HuH-7.5 (cell line): ENCODE results near the gene SGPP2.

Experiments used
- DNase-seq: peaks from one replicate; pipeline ENCODE4 v3.0.0; 2011; ENCODE audit warnings: low spot score

SGPP2 gene

DNA sequence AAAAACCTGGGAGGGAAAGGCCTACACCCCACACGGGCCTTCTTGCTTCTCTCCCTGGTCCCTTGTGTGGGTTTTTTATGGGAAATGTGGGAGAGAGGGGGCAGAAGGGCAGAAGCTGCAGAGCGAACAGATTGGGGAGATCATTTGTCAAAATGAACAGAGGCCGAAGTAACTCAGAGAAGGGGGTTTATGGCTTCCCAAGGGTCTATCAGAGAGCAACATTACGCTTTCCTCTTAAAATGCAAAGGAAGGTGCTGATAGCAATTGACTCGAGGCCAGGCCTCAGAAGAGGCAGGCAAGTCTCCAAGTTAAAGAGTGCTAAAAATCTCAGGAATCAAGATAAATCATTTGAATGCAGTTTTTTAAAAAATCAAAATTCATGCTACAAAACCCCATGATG, 101.5 kb downstream of the SGPP2 start:
- DNase-seq = no peak

DNA sequence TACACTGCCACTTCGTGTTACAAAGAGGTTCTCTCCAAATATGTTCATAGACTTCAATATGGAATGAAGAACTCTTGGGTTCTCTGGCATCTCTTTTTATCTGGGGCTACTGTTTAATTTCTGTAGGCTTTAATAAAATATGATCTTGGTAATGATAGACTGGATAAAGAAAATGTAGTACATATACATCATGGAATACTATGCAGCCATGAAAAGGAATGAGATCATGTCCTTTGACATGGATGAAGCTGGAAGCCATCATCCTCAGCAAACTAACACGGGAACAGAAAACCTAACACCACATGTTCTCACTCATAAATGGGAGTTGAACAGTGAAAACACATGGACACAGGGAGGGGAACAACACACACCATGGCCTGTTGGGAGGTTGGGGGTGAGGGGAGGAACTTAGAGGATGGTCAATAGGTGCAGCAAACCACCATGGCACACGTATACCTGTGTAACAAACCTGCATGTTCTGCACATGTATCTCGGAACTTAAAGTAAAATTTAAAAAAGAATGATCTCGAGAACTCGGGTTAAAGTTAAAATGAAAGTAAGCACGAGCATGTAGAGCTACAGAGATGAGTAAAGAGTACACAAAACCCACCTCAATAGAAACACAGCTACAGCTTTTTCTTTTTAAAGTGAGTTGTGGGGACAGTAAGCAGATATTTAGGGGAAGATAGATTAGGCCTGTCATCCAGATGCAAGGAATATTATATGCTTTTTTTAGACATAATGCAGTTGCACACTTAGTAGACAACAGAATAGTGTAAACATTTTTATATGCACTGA, 102.3 kb downstream of the SGPP2 start:
- DNase-seq = no peak

DNA sequence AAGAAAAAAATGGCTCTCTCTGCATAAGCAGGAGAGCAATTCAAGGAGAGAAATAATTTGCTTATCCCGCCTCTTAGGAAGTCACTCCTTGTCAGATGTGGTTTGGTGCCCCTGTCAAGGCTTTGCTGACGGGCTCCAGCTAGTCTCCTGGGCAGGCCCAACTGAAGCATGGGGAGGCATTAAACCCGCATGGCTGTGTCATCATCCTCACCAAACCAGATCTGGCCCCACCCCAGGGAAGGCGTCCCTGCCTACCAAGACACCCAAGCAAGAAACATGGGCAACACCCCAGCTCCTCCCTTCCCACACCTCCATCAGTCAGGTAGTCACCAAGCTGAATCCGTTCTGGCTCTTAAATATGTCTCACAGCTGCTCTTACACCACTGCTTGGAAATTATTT, 108.0 kb downstream of the SGPP2 start:
- no peak for DNase-seq

DNA sequence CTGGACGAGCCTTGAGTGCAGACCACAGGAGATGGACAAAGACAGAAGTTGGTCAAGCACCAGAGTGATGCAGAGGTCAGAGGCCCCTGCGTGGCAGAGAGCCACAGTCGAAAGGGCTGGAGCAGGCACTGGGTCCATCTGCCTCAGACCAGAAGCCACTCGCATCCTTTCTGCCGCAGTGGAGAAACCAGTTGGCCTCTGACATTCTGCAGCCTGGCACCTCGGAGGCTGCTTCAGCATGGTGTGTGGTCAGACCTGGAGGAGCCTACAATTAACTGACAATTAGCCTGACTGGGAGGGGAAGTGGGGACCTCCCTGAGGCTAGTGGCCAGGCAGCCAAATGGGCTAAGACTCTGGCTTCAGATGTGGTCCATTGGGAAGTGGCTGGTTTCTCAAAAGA, 111.1 kb downstream of the SGPP2 start:
- DNase-seq = no peak

DNA sequence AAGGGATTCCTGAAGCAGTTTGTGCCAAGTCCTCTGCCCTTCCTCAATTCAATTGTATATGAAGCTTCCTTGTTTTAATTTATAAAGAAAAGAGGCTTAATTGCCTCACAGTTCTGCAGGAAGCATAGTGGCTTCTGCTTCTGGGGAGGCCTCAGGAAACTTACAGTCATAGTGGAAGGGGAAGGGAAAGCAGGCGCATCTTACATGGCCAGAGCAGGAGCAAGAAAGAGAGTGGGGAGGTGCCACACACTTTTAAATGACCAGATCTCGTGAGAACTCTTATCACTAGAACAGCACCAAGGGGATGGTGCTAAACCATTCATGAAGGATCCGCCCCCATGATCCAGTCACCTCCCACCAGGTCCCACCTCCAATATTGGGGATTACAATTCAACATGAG, 114.2 kb downstream of the SGPP2 start:
- DNase-seq = no peak

DNA sequence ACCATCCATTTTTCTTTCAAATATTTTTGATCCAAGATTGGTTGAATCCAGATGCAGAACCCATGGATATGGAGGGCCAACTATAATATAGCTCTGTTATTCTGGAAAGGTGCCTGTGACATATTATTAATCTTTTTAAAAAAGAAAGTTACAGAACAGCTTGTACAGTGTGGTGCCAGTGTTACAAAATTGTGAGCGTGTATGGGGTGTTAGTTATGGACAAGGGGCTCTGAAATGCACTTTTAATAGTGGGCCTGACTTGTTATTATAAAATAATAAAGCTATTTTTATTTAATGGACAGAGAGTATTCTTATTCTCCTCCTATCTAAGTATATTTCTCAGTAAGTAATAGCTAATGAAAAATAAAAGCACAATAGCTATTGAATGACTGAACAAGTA, 120.3 kb downstream of the SGPP2 start:
- DNase-seq = no peak

DNA sequence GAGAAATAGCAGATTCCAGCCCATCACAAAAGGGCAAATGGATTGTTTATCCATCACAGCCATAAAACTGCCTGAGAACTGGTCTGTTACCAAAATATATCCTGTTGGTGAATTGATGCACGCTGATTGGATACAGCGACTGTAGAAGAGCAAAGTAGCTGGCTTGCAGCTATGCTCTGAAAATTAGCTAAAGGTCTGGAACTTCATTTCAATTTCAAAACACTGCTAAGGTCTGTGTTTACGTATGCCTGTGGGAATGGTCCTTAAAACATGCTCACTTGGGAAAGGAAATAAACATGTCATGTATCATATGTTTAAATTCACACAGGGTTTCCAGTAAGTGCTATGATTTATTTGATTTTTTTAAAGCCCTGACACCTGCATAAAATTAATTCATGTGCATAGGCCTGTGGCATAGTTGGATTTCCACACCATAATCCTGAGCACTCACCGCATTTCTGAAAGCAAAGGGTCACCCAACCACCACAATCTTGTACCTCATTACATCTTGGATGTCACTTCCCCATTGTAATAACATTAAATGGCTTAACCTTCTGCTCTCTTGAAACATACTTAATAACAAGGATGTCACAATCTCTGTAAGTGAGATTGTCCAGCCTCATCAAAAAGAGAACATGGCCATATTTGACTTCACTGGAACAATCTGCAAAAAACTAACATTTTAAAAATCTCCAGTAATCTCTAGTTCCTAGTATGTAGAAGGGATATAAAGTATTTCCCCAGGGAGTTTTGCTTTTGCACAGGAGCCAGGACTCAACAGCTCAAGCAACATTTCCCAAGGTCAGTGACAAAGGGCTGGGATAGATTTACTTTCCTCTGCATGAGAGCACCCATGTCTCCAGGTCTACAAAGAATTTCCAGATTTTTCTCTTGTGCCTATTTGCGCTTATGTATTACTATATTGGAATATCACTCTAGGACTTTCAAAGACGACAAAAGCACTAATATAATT, 121.8 kb downstream of the SGPP2 start:
- no peak for DNase-seq

DNA sequence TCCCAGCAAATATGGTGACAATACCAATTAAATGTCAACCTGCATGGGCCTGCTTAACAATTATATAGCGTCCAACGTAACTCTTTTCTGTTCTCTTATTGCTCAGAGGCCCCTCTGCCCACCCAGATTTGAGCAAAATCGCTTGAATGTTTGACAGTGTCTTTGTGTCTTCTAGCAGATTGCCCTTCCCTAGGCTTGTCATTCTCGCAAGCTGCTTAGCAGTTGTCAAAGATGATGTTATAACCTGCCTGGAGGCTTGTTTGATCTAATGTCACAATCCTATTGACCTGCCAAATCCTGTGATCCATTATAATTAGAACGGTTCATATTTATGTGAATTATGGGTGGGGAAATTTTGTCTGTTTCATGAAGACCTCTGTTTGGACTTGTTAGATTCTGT, 122.7 kb downstream of the SGPP2 start:
- no peak for DNase-seq

DNA sequence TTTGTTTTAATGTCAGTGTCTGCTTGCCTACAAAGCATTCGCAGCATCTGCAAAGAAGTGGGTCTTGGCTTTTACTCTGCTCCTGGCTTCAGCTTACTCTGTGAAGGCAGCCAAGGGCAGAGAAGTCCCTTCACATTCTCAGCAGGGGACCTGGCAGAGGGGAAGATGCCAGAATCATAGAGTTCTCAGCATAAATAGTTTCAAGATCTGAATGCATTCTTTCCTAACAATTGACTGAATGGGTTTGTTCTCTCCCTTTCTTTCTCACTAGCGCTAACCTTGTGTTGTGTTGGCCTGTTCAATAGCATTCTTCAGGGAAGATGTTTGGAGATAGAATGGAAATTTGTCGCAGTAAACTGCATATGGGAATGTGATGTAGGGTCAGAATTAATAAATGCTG, 124.6 kb downstream of the SGPP2 start:
- DNase-seq = no peak

DNA sequence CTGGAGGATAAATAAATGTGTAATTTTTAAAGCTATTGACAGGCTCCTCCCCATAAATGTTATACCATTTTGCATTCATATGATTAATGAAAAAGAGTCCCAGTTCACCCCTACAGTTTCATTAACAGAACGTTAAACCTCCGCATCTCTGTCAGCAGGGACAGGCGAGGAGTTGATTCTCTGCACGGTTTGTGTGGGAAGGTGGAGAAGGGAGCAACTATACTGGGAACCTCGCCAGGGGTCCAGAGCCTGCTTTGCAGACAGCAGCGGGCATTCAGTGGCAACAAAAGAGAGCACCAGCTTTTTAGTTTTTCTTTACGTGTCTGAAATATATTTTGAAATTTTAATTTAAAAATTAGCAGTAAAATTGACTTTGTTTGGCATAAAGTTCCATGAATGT, 130.2 kb downstream of the SGPP2 start:
- DNase-seq = no peak

DNA sequence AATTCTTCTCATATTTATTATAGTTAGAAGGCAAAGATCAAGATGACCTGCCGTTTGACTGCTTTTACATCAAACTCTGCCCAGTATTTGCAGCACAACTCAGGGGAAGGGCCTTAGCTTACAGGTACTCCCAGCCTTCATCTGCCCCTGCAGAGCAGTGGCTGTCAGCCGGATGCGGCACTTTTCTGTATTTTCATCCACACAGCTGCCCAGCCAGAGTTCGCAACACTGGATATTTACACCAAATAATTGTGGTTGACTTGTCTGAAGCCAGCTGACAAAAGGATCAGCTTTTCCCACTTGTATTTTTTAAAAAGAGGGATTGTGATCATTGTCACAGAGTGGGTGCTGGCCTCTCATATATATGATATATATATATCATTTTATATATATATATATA, 136.8 kb downstream of the SGPP2 start:
- no peak for DNase-seq

DNA sequence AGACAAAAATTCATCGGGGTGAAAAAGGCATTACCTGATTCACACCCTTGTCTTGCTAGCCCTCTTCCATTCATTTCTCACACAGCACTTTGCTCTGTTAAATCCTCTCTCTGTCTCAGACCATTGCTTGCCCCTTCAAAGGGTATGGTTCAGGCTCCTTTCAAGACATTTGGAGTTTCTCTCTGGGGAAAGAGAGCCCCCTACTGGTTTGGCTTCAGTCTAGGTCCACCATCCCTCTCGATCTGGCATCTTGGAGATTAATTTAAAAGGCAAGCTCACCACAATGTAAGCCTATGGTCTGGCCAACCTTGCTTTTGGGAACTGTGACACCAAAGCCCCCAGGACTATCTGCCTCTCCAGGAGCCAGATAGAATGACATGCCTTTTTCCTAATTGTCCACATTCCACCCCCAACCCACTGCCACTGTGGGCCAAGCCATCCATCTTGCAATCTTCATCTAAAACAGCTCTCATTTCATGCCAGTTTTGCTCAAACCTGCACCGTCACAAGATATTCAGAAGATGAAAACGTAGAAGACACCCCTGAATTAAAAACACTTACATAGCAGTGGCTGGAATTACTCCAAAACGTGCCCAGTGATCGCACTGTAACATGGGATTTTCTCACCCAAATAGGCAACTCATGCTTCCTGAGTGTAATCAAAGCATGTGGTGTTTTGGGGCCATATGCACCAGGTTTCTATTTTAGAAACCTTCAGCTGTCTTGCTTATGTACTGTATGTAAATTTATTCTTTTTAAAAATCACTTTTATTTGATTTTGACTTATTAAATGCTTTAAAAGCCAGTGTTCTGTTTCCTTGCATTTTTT, 137.7 kb downstream of the SGPP2 start:
- DNase-seq = no peak

DNA sequence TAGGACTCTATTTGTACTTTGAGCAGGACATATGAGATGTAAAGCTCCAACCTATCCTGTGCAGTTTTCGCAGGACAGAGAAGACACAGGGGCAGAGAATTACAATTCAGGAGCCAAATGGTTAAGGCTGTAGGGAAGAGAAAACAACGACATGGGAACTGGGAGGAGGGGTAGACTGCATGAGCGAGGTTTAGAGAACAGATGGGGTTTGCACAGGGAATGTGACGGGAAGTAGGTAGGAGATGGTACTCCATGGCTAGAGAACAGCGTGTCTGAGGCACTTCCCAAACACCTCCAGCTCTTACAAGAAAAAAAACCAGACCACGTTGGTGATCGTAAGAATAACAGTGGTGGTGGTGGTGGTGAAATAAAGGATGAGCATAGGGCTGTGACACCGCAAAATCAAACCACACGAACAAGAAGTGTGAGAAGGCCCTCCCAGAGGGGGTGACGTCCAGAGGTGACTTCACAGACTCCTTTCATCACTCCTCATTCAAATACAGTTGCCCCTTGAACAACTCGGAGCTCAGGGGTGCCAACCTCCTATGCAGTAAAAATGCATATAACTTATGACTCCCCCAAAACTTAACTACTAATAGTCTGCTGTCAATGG, 138.9 kb downstream of the SGPP2 start:
- DNase-seq = no peak

DNA sequence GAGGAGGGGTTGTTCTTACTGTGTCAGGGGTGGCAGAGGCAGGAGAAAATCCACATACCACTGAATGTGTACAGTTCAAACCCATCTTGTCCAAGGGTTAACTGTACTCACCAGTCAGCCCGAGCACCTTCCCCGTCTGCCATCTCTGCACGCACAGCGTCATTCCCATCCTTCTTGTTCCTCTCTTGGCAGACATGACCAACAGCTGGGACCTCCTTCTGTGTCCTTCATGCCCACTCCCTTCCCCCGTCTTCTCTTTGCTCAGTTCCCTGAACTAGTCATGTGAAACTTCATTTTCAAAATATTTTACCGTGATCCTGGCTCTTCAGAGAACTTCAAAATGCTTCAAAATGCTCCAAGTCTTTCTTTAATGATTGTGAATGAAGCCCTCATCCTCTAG, 139.6 kb downstream of the SGPP2 start:
- no peak for DNase-seq

DNA sequence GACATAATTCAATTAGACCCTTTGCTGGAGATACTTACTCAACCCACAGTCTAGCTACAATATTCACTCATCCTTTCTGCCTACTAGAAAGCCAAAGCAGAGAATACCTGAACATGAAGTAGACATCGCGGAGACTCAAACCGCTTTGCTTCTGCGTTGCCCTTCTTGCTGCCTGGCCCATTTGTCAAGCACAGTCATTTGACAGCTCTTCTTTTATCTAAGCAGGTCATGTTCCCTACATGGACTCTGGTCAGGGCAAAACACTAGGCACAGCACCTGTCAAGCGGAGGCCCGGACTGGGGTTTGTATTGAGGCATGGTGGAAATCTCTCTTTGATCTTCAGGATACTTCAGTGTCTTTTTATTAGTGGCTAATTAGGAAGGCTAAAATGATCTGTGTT, 141.9 kb downstream of the SGPP2 start:
- DNase-seq = no peak

DNA sequence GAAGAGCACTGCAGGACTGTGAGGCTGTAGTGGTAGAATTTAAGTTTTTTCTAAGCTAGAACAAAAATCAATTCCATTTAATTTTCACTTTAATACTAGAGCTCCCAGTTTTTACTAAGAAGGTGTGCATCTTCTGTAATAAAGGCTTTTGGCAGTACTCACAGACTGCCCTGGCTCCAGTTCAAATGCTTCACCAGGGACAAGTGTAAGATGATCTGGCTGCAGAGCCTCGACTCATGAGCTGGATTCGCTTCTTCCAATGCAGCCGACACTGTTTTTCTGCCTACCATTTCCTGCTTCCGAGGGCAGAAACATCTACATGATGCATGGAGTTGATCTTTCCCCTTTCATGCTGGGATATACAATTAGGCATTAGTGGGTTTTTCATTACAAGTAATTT, 144.5 kb downstream of the SGPP2 start:
- DNase-seq = no peak

DNA sequence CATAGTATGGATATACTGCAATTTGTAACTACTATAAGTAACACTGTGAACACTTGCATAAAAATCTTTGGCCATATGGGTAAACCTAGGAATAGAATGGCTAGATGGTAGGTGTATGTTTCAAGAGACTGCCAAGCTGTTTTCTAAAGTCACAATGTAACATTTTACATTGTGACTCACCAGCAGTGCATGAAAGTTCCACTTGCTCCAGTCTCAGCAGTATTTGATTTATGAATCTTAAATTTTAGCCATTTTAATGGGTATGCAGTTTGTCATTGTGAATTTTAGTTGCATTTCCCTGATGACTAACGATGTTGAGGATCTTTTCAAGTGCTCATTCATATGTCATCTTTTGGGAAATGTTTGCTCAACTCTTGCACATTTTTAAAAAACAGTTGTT, 145.5 kb downstream of the SGPP2 start:
- no peak for DNase-seq

DNA sequence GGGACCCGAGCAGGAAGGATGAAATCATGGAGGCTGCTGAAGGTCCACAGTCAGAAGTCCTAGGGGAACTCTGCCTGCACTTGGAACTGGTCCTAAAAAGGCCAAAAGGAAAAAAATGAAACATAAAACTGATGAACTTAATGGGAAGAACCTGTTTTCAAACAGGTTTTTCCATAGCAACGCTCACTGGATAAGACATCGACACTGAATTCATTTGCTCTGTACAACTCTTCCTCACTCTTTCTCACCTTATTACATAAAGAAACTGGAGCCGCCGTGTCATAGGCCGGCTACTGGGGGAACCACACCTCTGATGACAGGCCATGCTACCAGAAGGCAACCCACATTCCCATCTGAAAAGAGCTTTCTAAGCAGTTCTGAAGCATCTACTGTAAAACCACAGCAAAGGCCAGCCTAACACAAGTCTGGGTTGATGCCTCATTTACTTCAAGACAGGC, 147.9 kb downstream of the SGPP2 start:
- DNase-seq = no peak

DNA sequence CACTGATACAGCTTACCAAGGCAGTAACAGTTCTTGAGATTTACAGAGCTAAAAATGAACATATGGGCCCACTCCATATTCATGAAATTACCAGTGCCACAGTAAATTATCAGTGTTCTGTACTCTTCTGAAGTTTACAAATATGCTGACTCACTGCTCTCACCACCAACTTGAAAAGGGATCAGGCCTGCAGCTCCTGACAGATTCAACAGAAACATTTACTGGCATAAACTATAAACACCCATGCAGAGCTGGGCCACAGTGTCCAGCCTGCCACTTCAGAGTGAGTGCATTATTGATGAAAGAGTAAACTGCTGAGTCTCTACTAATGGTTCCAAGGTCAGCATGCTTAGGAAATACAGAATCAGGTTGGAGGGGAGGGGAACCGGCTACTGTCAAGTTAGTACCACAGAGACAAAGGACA, 148.4 kb downstream of the SGPP2 start:
- no peak for DNase-seq

DNA sequence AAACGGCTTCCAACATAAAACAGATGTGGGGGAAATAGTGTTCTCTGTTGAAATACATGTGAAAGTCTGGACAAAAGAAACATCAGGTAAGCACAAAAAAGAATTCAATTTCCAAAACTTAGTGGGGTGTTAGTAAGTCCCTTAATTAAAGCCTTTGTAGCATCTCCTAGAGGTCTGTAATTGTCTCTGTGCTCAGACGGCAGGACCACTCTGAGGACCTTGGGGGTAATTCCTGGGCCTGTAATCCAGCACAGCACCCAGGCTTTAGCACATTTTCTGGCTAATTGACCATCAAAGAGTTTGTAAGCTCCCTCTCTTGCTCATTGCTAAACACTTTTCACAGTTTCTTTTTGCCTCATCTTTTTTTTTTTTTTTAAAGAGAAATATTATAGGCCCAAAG, 151.3 kb downstream of the SGPP2 start:
- no peak for DNase-seq

DNA sequence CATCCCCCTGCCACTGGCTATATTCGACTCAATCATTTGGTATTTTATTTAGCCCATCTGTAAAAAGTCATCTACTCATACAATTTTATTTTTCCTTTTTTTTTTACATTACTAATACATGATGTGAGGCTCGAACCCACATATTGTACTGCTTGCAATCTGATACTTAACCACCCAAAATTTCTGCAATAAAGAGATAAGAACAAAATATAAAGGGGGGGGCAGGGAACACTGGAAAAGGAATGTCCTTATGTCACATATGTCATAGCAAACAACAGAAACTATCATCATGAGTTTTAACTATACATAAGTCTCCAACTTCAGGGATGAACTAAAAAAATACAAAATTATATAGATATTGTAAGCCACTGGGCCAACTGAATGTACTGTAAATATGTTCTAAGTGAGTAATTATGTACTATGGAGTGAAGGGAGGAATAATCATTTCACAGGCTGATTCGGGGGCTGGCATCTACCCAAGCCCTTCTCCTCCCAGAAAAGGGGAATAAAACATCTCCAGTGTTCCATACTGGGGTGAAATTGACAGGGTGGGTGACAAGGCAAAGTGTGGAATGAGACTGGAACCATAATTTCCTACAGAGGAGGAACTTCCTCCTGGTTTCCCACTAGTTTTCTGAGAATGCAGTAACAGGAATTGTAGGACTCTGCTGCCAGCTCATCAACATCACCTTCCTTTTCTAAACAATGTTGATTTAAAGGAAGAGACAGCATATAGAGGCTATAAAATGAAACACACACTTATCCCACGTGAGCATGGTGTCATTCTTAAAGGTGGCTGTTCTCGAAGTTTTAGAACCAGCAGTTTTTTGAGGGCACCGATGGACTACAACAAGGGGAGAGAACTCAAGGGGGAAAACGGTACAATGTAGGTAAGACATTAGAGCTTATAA, 152.1 kb downstream of the SGPP2 start:
- DNase-seq = no peak
